Loucy (cell line): ENCODE measurements around the gene MAST4.

Experiments
- CTCF ChIP-seq: fragments of 200-600 bp; sonication (generic); conservative IDR thresholded peaks from 2 replicates; pipeline ENCODE4 v1.5.1; 2014; ENCODE audit warnings: mild to moderate bottlenecking, antibody characterized with exemption, low read length
- EZH2phosphoT487 ChIP-seq: fragments of 200-600 bp; IDR thresholded peaks from 2 replicates; pipeline ENCODE4 v1.6.1; 2018; ENCODE audit warnings: antibody characterized with exemption, mild to moderate bottlenecking, moderate library complexity, borderline replicate concordance

GRCh38 chr5:66573733-66574132 is 22.5 kb upstream of the MAST4 start:
- TF ChIP-seq CTCF = no peak
- TF ChIP-seq EZH2phosphoT487 = no peak
